Liver (tissue), 3 donors: ENCODE data around the gene HTR4.

Source experiments
- CTCF ChIP-seq: fragments of 150-350 bp; IDR thresholded peaks from 2 replicates; pipeline ENCODE4 v1.5.1; 2017; ENCODE audit warnings: improper control_type of control experiment, low read depth, low read length; ENCODE audit not compliant: missing input control
- EGR1 ChIP-seq, 2 donors: IDR thresholded peaks; 2 replicates each; pipeline ENCODE4 v1.6.1; 2016 to 2018; ENCODE audit warnings: antibody characterized with exemption in 2 of 2, low read depth in 2 of 2
- FOXA1 ChIP-seq: IDR thresholded peaks from 2 replicates; pipeline ENCODE4 v1.6.1; 2016; ENCODE audit warnings: antibody characterized with exemption
- GABPA ChIP-seq, 2 donors: IDR thresholded peaks in 1 of 2; conservative IDR thresholded peaks in 1 of 2; 2 replicates each; pipeline ENCODE4 v1.6.1; 2016; ENCODE audit warnings: antibody characterized with exemption in 2 of 2, mild to moderate bottlenecking in 1 of 2, moderate library complexity in 1 of 2
- JUND ChIP-seq, 2 donors: IDR thresholded peaks; 2 replicates each; pipeline ENCODE4 v1.6.1; 2016; ENCODE audit warnings: antibody characterized with exemption in 2 of 2
- RAD21 ChIP-seq, 2 donors: IDR thresholded peaks; 2 replicates each; pipeline ENCODE4 v1.6.1; 2016; ENCODE audit warnings: antibody characterized with exemption in 2 of 2, mild to moderate bottlenecking in 2 of 2
- REST ChIP-seq: IDR thresholded peaks from 2 replicates; pipeline ENCODE4 v1.6.1; 2016; ENCODE audit warnings: antibody characterized with exemption, mild to moderate bottlenecking
- RXRA ChIP-seq, 2 donors: IDR thresholded peaks; 2 replicates each; pipeline ENCODE4 v1.6.1; 2017 to 2018; ENCODE audit warnings: antibody characterized with exemption in 2 of 2, mild to moderate bottlenecking in 1 of 2
- SP1 ChIP-seq: IDR thresholded peaks from 2 replicates; pipeline ENCODE4 v1.6.1; 2018; ENCODE audit warnings: antibody characterized with exemption, mild to moderate bottlenecking
- TAF1 ChIP-seq: conservative IDR thresholded peaks from 2 replicates; pipeline ENCODE4 v1.6.1; 2016; ENCODE audit warnings: antibody characterized with exemption, mild to moderate bottlenecking
- ZBTB33 ChIP-seq: IDR thresholded peaks from 2 replicates; pipeline ENCODE4 v1.6.1; 2016; ENCODE audit warnings: antibody characterized with exemption
- TF ChIP-seq, protein P1 (sequence below): IDR thresholded peaks from 2 replicates; pipeline ENCODE4 v1.6.1; 2016; ENCODE audit warnings: antibody characterized with exemption
- TF ChIP-seq, protein P2 (sequence below): IDR thresholded peaks from 2 replicates; pipeline ENCODE4 v1.6.1; 2016; ENCODE audit warnings: antibody characterized with exemption
- donor health status: healthy.
- donor health status: healthy.

GRCh38 chr5:148471379-148471778, 182.9 kb downstream of the HTR4 start:
- no peak for TF ChIP-seq CTCF
- no peak for TF ChIP-seq ZBTB33
- TF ChIP-seq, protein P1, sequence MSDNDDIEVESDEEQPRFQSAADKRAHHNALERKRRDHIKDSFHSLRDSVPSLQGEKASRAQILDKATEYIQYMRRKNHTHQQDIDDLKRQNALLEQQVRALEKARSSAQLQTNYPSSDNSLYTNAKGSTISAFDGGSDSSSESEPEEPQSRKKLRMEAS, result no peak
- TF ChIP-seq GABPA (IDR thresholded peaks at IDR 0.05 in 1 of 2, conservative IDR thresholded peaks at IDR 0.05 in 1 of 2), result no peak
- TF ChIP-seq EGR1 (IDR thresholded peaks at IDR 0.05; ENCODE audit: low read depth in 2 of 2), result no peak
- TF ChIP-seq, protein P2, sequence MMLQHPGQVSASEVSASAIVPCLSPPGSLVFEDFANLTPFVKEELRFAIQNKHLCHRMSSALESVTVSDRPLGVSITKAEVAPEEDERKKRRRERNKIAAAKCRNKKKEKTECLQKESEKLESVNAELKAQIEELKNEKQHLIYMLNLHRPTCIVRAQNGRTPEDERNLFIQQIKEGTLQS, result no peak
- no peak for TF ChIP-seq SP1
- no peak for TF ChIP-seq REST
- TF ChIP-seq JUND (IDR thresholded peaks at IDR 0.05), result no peak
- no peak for TF ChIP-seq RAD21 (IDR thresholded peaks at IDR 0.05)
- no peak for TF ChIP-seq FOXA1
- TF ChIP-seq TAF1, result no peak
- TF ChIP-seq RXRA (IDR thresholded peaks at IDR 0.05), result no peak
